ENCODE data around the gene RNF144A.

Gene RNF144A

DNA sequence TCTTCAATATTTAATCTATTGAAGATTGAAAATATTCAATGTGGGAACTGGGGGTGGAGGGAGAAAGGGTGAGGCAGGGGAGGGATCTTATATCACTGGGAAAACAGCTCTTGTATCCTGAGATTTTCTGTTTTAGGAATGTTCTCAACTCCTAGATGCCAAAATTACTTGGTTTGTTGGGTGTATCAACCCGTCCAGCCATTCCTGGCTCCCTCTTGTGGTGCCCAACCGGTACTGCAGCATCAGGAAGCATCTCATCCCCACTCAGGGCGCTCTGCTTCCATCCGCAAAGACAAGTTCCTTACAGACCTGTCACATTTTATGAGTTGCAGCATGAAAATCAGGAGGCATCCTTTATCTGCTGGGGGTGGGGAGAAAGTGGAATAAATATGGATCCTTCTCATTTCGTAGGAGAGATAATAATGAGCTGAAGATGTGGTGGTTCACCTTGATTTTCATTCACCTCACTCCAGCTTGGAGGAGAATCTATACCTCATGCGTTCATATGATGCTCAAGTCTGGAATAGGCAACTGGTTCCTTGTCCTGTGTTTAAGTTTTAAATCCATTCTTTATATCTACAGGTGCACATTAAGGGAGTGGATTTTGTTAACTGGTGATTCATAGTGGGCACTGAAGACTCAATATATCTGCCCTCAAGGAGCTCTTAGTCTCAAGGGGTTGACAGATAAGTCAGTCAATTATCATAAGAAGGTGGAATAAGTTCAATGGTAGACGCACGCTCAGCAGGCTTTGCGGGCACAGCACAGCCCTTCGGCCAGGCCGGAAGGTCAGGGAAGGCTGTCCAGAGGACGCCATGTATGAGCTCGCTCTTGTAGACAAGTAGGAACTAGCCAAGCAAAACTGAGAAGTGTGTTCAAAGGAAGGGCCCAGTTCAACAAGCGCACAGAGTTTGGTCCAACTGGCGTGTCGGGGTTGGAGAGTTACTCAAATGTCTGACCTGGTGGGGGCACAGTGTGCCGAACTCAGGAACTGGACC is 127.3 kb downstream of the RNF144A start:
- DNase-seq (ENCODE audit: low spot score), result peak; percentile 75

DNA sequence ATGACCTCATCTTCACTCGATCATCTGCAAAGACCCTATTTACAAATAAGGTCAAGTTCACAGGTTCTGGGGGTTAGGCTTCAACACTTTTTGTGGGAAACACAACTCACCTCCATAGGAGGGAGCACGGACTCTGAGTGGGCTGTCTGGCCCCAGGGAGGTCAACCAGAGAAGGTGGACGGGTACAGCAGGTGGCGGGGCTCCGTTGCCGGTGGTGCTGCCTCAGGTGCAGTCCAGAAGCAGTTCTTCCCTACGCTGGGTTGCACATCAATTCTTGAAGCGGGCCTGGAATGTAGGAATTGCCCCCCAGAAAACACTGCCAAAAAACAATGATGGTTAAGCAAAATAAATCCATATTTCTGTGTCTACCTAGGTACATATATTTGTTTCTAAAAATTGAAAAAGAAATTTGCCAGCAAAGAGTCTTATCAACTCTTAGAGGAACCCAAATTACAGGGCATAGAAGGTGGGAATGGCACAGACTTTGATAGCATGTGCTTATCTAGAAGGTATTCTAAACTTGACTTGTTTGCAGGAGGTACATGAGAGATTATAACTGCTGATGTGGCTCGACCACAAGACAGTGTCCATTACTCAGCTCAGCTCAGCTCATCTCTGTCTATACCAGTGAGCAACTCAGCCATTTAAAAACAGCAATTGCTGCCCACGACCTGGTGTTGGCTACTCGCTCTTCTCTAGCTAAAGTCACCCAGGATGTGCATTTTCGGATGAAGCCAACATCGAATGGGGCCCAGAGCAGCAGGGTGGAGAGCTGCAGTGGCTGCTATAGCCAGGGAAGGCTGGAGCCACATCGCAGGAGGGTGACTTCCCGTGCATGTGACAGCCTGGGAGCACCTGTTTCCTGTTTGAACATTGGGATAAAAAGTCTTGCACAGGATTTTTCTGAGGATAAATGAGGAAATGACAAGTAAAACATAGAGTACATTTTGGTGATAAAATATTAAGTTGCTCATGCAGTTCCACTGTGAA is 128.7 kb downstream of the RNF144A start:
- DNase-seq (ENCODE audit: low spot score), result no peak

DNA sequence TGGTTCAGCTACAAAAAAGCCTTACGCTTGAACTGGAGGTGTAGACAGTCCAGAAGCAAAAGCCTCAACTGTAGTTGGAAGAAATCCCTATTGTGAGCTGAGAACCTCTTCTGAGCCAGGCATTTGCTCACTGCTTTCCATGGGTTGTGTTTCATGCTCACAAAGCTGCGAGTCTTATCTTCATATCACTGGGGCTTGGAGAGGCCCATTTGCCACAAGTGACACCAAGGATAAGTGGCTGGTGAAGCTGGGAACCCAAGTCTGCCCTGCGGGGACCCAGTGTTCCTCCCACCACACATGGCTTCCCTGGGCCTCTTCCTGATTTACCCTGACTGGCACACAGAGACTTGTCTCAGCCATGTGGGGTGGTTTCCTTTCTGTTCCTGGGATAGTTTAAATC is 130.4 kb downstream of the RNF144A start:
- DNase-seq (ENCODE audit: low spot score), result no peak

DNA sequence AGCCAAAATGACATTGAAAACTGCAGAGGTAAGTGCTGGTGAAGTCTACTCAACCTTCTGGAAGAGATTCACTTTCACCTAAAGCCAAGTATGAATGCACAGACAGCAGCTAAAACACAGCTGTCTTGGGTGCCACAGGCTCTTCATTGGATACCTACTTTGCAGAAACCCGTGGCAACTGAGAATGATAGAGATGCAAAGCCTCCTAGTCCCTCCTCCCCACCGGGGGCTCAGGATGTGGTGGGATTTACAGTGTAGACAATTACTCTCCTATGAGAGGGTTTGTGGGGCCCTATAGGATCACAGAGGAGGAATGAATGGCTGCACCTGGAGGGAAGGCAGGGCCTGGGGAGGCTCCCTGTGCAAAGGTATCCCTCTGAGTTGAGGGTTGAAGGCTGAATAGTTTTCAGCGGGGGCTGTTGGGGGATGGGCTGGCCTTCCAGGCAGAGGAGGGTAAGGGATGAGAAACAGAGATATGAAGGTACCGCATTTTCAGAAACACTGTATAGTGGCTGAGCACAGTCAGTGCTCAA is 131.6 kb downstream of the RNF144A start:
- DNase-seq (ENCODE audit: low spot score), result no peak

DNA sequence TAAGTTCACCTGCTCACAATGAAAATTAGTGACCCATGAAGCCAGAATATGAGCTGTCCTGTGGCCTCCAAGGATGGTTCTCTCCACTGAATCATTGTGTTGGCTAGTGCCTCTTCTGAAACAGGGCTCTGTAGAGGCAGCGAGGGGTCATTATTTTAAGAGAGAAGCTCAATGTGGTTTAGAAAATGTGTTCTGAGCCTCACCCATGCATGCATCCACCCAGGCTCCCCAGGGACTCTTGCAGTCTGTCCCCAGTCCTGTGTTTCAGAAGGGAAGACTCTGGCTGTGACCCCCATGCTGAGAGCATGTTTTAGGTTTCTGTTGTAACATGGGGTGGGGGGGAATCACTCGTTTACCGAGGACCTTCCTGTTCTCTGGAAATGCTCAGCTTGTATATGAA is 135.2 kb downstream of the RNF144A start:
- DNase-seq (ENCODE audit: low spot score), result no peak

DNA sequence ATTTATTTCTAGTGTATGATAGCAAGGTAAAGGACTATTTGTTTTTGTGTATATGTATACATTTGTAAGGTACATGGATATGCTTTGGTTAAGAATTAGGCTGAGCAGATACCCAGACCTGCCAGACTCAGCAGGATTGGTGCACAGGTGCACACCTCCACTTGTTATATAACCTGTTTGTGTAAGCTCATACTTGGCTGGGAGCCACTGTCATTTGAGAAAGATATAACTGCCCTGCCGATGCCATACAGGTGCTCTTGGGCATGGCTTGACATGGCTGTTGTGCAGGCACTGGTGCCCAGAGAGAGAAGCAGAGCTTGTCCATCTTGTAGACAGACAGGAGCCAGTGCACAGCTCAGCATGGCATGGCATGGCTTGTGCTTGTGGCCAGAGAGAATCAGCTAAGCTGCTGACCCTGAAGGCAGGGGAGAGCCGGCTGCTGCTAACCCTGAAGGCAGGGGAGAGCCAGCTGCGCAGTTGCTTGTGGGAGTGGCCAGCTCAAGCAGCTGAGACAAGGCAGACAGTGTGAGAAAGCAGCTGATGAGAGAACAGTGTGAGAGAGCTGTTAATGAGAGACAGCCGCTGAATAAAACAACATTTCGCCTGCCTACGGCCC is 136.5 kb downstream of the RNF144A start:
- no peak for DNase-seq (ENCODE audit: low spot score)

DNA sequence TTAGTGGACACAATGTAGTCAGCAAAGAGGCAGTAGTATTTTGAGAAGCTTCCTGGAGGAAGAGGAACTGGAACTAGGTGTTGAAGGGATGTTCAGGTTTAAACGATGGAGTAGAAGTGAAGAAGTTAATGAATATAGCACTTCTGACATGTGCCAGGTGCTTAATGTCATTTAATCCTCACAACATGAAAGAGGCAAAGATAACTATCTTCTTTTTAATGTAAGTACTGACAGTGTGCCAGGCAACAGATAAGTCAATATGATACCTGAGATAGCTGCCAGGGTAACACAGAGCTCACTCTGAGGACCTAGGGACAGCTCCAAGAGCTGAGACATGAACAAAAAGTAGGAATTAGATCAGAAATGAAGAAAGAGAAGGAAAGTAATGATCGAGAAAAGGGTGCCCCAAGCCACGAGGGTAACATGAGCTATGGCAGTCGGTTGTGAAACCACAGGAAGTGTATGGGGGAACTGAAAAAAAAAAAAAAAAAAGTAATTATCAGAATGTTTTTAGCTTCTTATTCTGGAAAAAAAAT is 140.7 kb downstream of the RNF144A start:
- peak; percentile 13 for DNase-seq (ENCODE audit: low spot score)

DNA sequence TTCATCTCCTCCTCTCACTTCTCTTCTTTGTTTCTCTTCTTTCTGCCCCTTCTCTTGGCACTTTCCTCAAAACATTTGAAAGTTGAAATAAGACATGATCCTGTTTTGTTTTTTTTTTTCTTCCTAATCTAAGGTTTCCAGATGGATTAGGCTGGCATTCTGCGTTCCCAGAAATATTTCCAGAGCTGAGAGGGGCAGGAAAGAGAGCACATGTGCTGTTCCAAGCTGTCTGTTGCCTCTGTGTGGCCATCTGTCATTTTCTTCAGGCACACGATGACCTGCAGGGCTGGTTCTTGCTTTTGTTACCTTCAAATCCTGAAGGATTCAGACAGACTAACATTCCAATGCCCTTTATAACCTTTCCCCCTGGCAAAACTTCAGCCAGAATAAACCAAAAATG is 142.9 kb downstream of the RNF144A start:
- no peak for DNase-seq (ENCODE audit: low spot score)

DNA sequence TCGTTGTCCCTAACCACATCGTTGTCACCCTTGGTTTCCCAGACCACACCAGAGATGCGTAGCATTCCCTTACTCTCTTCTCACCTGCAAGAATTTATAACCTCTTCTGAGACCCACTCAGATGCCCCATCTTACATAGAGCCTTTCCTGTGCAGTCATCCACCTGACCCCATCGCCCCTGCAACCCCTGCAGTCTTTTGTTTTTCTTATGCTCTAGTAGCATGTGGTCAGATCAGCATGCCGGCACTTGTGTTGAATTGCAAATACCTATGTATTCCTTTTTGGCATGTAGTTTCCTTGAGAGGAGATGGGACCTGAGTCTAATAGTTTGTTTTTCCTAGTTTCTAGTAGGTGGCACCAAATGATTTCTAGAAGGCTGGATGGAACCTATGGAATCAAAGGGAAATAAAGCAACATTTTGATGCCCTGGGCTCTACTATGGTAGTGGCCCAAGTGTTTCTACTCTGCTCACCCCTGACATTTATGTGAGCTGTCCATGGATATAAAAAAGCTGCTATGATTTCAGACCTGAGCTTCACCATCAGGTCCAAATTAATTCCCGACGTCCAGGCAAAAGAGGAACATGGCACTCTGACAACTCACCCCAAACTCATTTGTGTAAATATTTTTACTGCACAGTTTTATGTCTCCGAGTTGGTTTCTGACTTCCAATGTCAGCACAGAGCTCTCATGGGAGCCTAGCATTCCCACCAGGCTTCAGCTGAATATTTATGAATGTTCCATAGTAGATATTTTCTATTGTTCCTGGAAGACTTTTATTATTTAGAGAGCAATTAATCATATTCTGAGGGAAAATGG is 143.6 kb downstream of the RNF144A start:
- DNase-seq (ENCODE audit: low spot score), result no peak

DNA sequence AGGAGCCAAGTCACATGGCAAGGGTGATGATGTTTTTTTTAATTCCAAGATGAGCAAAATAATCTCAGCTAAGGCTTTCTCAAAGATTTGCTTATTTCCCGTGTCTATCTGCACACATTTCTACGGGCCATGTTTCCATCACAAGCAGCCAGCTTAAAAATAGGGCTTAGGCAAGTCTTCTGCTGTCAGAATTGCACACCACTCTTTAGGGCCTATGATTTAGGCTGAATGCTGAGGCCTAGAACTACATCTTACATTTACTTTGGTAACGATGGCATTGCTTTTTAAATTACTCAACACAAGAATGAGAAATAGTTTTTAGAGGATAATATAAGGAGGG is 144.2 kb downstream of the RNF144A start:
- no peak for DNase-seq (ENCODE audit: low spot score)

DNA sequence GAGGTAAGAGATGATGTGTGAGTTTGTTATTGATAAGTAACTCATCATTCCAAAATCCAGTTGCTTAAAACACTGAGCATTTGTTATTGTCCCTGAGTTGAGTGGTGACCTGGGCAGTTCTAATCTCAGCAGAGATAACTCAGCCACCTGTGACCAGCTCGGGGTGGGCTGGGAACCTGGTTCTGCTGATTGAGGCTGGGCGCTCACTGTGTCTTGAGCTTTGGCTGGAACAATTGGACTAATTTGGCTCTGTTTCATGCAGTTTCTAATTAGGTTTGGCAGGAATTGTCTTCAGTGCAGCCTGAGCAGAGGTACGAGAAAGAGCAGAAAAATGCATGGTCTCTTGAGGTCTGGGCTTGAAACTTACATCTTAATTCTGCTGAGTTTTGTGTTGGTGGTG is 144.7 kb downstream of the RNF144A start:
- no peak for DNase-seq (ENCODE audit: low spot score)

DNA sequence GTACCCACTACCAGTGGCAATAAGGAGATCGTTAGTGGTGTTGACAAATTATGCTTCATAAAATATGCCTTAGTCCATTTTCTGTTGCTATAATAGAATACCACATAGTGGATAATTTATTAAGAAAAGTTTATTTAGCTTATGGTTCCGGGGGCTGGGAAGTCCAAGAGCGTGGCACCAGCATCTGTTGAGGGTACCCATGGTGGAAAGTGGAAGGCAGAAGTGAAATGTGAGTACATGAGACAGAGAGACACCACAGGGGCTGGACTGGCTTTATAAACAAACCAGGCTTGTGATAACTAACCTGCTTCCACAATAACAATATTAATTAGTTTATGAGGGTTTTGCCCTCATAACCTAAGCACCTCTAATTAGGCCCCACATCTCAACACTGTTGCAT is 146.6 kb downstream of the RNF144A start:
- DNase-seq (ENCODE audit: low spot score), result no peak

DNA sequence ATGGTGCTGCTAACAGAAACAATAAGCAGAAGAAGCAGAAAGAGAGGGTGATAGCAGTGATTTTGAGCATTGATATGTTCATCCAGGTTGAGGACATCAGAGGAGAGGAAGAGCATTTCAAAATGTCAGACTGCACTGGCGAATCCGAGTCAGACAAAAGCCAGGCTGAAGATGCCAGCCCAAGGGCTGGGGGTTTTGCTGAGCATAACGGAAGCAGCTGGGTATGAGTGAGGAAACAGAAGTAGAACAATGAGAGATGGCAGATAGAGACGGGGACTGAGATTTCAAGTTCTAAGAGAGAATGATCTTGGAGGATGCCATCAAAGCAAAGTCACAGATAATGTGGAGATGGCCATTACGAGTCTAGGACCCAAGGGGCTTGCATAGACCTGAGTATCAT is 151.2 kb downstream of the RNF144A start:
- no peak for DNase-seq (ENCODE audit: low spot score)

DNA sequence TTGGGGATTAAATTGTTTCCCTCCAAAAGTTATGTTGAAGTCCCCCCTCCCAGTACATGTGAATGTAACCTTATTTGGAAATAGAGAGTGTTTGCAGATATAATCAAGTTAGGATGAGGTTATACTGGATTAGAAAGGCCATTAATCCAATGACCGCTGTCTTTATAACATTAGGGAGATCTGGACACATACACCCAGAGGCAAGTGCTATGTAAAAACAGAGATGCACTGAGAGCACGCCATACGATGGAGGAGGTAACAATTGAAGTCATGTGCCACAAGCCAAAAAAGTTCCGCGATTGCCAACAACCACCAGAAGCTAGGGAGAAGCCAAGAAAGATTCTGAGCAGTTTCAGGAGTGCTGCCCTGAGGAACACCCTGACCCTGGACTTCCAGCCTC is 153.3 kb downstream of the RNF144A start:
- DNase-seq (ENCODE audit: low spot score), result no peak

DNA sequence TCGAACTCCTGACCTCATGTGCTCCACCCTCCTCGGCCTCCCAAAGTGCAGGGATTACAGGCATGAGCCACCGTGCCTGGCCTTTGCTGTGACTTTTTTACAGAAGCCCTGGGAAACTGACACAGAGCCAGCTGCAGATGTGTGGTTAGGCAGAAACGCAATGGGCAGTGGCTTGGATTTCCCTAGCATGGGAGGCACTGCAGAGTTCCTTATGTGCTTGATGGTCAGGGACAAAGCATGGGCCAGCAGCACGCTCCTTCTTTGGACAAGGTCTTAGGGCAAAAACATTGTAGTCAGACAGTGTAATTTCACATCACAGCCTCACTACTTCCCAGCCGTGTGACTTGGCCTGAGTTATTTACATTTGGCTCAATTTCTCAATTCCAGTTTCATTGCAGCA is 153.9 kb downstream of the RNF144A start:
- no peak for DNase-seq (ENCODE audit: low spot score)

DNA sequence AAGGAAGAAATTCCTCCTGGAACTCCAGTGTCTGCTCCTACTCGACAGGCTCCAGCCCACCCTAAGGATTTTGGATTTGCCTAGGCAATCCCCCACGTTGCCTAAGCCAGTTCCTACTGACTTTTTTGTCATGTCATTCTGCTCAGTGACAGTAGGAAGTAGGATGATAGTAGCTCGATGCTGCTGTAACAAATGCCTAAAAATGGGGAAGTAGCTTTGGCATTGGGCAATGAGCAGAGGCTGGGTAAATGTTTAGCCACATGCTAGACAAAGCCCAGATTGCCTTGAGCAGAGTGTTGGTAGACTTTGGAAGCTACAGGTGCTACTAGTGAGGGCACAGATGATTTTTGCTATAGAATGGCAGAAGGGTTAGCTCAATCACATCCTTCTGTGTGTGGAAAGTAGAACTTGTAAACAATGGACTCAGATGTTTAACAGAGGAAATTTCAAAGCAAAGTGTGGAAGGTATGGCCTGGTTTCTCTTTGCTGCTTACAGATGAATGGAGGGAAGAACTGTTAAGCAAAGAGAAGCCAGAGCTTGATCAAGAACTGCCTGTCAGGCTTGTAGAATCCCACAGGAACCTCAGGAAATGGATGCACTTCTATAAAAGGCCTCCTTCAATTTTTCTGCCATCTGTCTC is 154.8 kb downstream of the RNF144A start:
- no peak for DNase-seq (ENCODE audit: low spot score)

DNA sequence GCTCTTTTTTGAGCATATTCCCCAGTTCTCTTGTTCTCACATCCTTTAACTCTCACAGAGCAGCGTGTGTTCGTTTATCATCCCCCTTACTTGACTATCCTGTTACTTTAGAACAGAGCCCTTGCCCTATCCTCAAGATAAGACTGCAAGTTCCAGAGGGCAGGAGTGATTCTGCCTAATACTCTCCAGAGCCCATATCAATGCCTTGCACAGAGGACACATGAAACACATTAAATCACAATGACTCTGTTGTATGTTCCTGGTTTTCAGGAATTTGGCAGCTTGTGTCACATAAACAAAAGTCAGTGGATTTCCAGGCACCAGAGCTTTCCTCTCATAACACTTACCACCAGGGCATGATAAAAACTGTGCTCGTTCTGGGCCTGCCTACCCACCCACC is 156.7 kb downstream of the RNF144A start:
- no peak for DNase-seq (ENCODE audit: low spot score)

DNA sequence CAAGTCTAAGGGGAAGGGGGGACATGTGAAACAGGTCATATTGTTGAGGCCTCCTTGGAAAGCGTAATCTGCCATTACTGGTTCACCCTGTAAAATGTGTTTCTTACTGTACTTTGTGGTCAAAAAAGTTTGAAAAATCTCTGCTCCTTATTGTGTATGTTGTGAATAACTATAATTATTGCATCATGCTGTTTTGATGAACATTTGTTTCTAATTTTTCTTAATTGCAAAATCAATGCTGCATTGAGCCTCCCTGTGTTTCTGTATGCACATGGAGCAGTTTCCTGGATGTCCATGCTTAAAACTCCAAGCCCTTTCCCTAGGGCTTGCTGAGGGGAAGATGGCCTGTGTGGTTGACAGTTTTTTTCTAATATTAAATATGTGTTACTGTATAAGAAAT is 158.6 kb downstream of the RNF144A start:
- no peak for DNase-seq (ENCODE audit: low spot score)

DNA sequence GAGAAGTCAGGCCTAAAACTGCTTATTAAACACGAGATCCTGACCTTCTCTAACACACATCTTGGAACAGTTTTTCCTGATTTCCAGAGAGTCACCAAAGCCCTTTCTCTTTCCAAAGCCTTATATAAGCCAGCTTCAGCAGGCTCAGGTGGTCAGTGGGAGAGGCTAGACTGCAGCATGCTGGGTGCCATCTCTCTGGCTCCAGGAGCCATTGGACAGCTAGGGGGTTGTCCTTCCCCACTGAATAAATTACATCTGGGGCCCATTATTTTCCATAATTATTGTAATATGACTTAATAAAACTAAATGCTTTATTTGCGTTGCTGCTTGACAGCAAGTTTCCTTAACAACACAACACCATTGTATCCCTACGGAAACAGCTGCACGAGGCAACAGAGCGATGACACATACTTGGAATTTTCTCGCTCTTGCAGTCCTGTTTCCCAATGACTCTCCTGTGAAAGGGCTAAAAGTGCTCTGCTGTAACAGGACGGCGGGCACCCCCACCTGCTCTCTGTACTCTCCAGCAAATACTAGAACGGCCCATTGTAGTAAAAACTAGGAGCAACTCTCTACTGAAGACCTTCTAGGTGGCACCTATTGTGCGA is 160.6 kb downstream of the RNF144A start:
- DNase-seq (ENCODE audit: low spot score), result no peak

All from CD4-positive, alpha-beta T cell treated with Interleukin-15 for 4 hours (primary cell).